Right lobe of liver (tissue), 6 donors: ENCODE data around the gene SAP30L. TPM values are rescaled to one million over a fixed set of nuclear protein-coding genes. Genes with fewer than 3 reads are reported as not detected.

Experiments
- ATAC-seq, 4 donors: fragments of 200-7000 bp; cut with Tn5 transposase; one replicate each; pipeline ENCODE4 v1.9.1; 2020; ENCODE audit warnings: mild to moderate bottlenecking in 4 of 4, moderate library complexity in 4 of 4
- DNase-seq, 3 donors: peaks; one replicate each; pipeline ENCODE4 v3.0.0-alpha.2; 2020
- H3K27ac ChIP-seq, 3 donors: fragments of 200-600 bp; one replicate each; pipeline ENCODE4 v1.8.0; 2022
- H3K27me3 ChIP-seq, 2 donors: fragments of 200-600 bp; one replicate each; pipeline ENCODE4 v1.8.0; 2022
- H3K36me3 ChIP-seq, 4 donors: fragments of 200-600 bp; sonication (generic) in 1 of 4; one replicate each; pipeline versions ENCODE4 v1.5.1 to v1.8.0; 2017 to 2022; ENCODE audit warnings: control low read depth in 1 of 4
- H3K4me1 ChIP-seq, 4 donors: fragments of 200-600 bp; sonication (generic) in 1 of 4; one replicate each; pipeline versions ENCODE4 v1.5.1 to v1.8.0; 2017 to 2022; ENCODE audit warnings: control low read depth in 1 of 4
- H3K4me3 ChIP-seq, 3 donors: fragments of 200-600 bp; one replicate each; pipeline ENCODE4 v1.8.0; 2022
- H3K9me3 ChIP-seq, 4 donors: fragments of 200-600 bp; sonication (generic) in 1 of 4; one replicate each; pipeline versions ENCODE4 v1.5.1 to v1.8.0; 2017 to 2022; ENCODE audit warnings: control low read depth in 1 of 4
- CTCF ChIP-seq, 4 donors: fragments of 200-600 bp in 3 of 4; fragments of 450-650 bp in 1 of 4; IDR thresholded peaks; one replicate each; pipeline versions ENCODE4 v1.5.1 to v1.8.0; 2016 to 2022; ENCODE audit warnings: antibody characterized with exemption in 4 of 4, mild to moderate bottlenecking in 2 of 4
- POLR2A ChIP-seq: fragments of 450-650 bp; IDR thresholded peaks from one replicate; pipeline ENCODE4 v1.6.1; 2017; ENCODE audit warnings: antibody characterized with exemption, mild to moderate bottlenecking
- WGBS: methylation state at CpG from one replicate; pipeline ENCODE4 v1.1.6; 2018; ENCODE audit warnings: low coverage, low lambda C conversion rate; ENCODE audit not compliant: insufficient coverage; ENCODE audit errors: missing lambda C conversion rate; 5-methylcytosine and 5-hydroxymethylcytosine counted together
- intact Hi-C, 2 donors: fragments of 100-400 bp; cut with DNase I; formaldehyde crosslinking; loops; one replicate each; pipeline versions ENCODE4 v1.11.2 to v1.14.1; 2022
- total RNA-seq, 6 experiments: library from RNA; depleted of rRNA in 2 of 6; stranded (reverse); fragments of >200 nt in 2 of 6; fragmentation: NEBNext Ultra II Directional in 3 of 6; extraction: Animal tissue kit (Norgen Biotek cat#: 25700) in 3 of 6; gene quantifications; one replicate each; pipeline versions ENCODE4 v1.1.0 to v1.2.4, GENCODE V29; 2016 to 2023
- donor health status: DM: no; HTN: yes; CAD: no.
- donor health status: DM: no; HTN: no; CAD: no.
- donor health status: DM: no; HTN: no; CAD: no.
- donor health status: DM: no; HTN: yes; CAD: no.
- donor health status: DM: no; HTN: yes; CAD: no.

Gene SAP30L
- total RNA-seq, 6 experiments from 2014 or later: 9.7 to 24.9 (median 20.1) TPM

GRCh38 chr5:154451957-154452356, 6.2 kb downstream of the SAP30L start:
- TF ChIP-seq CTCF (IDR thresholded peaks at IDR 0.05) (no peak), POLR2A (no peak)
- DNase-seq (no peak), ATAC-seq (no peak)
- intact Hi-C loops: no loop called here
- no peak overlapping the region for H3K4me3 ChIP-seq
- no peak overlapping the region for H3K27ac ChIP-seq
- H3K27me3 ChIP-seq: no peaks in the 10 kb centered on the region
- H3K9me3 ChIP-seq: no peaks in the 10 kb centered on the region
- H3K4me1 ChIP-seq: peaks cover 0 to 23% (median 3%) of the 10 kb centered on the region in 4 donors
- H3K36me3 ChIP-seq: peaks cover 6 to 40% (median 18%) of the 10 kb centered on the region in 4 donors
- WGBS: 68% methylated on average over 8 of the region's 8 CpGs

GRCh38 chr5:154455585-154455984, 9.8 kb downstream of the SAP30L start:
- Histone ChIP-seq H3K36me3 (peaks cover 6 to 43% (median 20%) of the 10 kb centered on the region in 4 donors), H3K27ac (no peak overlapping the region), H3K4me1 (peaks cover 0 to 11% (median 0%) of the 10 kb centered on the region in 4 donors), H3K9me3 (no peaks in the 10 kb centered on the region), H3K27me3 (no peaks in the 10 kb centered on the region), H3K4me3 (no peak overlapping the region)
- 83% methylated on average over 3 of the region's 5 CpGs for WGBS
- TF ChIP-seq CTCF (IDR thresholded peaks at IDR 0.05) (no peak), POLR2A (no peak)
- DNase-seq (no peak), ATAC-seq (no peak)
- intact Hi-C loops: no loop called here

DNA sequence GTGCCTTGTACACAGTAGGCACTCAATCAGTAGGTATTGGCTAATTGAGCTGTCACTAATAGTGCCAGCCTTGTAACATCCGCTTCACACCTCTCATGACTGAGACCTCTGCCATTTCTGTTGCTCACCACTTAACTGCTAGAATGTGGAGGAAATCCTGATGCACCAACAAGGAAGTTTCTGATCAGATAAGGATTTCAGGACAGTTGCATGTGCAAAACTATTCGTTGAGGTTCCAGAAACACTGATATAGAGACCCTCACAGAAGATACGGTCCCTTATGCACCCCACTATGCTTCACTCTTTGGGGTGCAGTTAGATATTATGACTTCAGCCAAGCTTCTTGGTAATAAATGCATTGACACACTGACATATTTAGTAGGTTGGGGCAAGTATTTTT, 10.7 kb downstream of the SAP30L start:
- H3K4me1 ChIP-seq: peaks cover 0 to 11% (median 0%) of the 10 kb centered on the region in 4 donors
- H3K36me3 ChIP-seq: peaks cover 6 to 43% (median 19%) of the 10 kb centered on the region in 4 donors
- H3K4me3 ChIP-seq: no peak overlapping the region
- ATAC-seq (no peak), DNase-seq (no peak)
- no peak overlapping the region for H3K27ac ChIP-seq
- no peaks in the 10 kb centered on the region for H3K9me3 ChIP-seq
- TF ChIP-seq POLR2A (no peak), CTCF (IDR thresholded peaks at IDR 0.05) (no peak)
- H3K27me3 ChIP-seq: no peaks in the 10 kb centered on the region
- intact Hi-C loops: no loop called here
- WGBS: 83% methylated on average over 2 of the region's 3 CpGs

GRCh38 chr5:154459015-154459414, 13.2 kb downstream of the SAP30L start:
- Histone ChIP-seq H3K4me3 (no peak overlapping the region), H3K27ac (no peak overlapping the region), H3K36me3 (peaks cover 6 to 30% (median 14%) of the 10 kb centered on the region in 4 donors), H3K27me3 (no peaks in the 10 kb centered on the region), H3K9me3 (no peaks in the 10 kb centered on the region), H3K4me1 (peaks cover 0 to 5% (median 0%) of the 10 kb centered on the region in 4 donors)
- ATAC-seq: no peak
- no peak for TF ChIP-seq POLR2A
- TF ChIP-seq CTCF (IDR thresholded peaks at IDR 0.05): no peak
- no peak for DNase-seq
- WGBS: 83% methylated on average over 2 of the region's 3 CpGs
- intact Hi-C loops: no loop called here
